Activated T-cell treated with anti-CD3 and anti-CD28 coated beads, Interleukin-2, amount 50 U/mL, for 24 hours (primary cell): ENCODE measurements around the gene ARHGAP24.

Source experiments
- DNase-seq: peaks from one replicate; pipeline ENCODE4 v3.0.0-alpha.2; 2020
- H3K27ac Mint-ChIP-seq: 2 replicates; pipeline ENCODE4 v1.8.0; 2020; ENCODE audit warnings: mild to moderate bottlenecking, mixed read lengths
- H3K27me3 Mint-ChIP-seq: 2 replicates; pipeline ENCODE4 v1.8.0; 2020; ENCODE audit warnings: mixed read lengths
- H3K36me3 Mint-ChIP-seq: 2 replicates; pipeline ENCODE4 v1.8.0; 2020; ENCODE audit warnings: low read depth, mixed read lengths
- H3K4me1 Mint-ChIP-seq: 2 replicates; pipeline ENCODE4 v1.8.0; 2020; ENCODE audit warnings: low read depth, mixed read lengths
- H3K4me3 Mint-ChIP-seq: 2 replicates; pipeline ENCODE4 v1.8.0; 2020; ENCODE audit warnings: mild to moderate bottlenecking, moderate library complexity, mixed read lengths
- H3K9me3 Mint-ChIP-seq: 2 replicates; pipeline ENCODE4 v1.8.0; 2020; ENCODE audit warnings: mixed read lengths

Gene ARHGAP24

GRCh38 chr4:86032476-86033022 is 557.6 kb downstream of the ARHGAP24 start:
- Mint-ChIP-seq H3K27ac (no peak overlapping the region), H3K36me3 (no peaks in the 10 kb centered on the region), H3K9me3 (no peaks in the 10 kb centered on the region), H3K27me3 (peaks cover 4% of the 10 kb centered on the region), H3K4me3 (no peak overlapping the region), H3K4me1 (no peaks in the 10 kb centered on the region)
- DNase-seq: no peak

GRCh38 chr4:86033171-86033570 is 558.2 kb downstream of the ARHGAP24 start:
- Mint-ChIP-seq H3K27me3 (peaks cover 4% of the 10 kb centered on the region), H3K36me3 (no peaks in the 10 kb centered on the region), H3K9me3 (no peaks in the 10 kb centered on the region), H3K4me1 (no peaks in the 10 kb centered on the region), H3K27ac (no peak overlapping the region), H3K4me3 (no peak overlapping the region)
- no peak for DNase-seq

GRCh38 chr4:86034616-86035015 is 559.7 kb downstream of the ARHGAP24 start:
- no peak for DNase-seq
- Mint-ChIP-seq H3K9me3 (no peaks in the 10 kb centered on the region), H3K4me3 (no peak overlapping the region), H3K27me3 (peaks cover 4% of the 10 kb centered on the region), H3K36me3 (no peaks in the 10 kb centered on the region), H3K4me1 (no peaks in the 10 kb centered on the region), H3K27ac (no peak overlapping the region)

- no peak for DNase-seq
- Mint-ChIP-seq H3K4me3 (no peak overlapping the region), H3K4me1 (no peaks in the 10 kb centered on the region), H3K27ac (no peak overlapping the region), H3K9me3 (no peaks in the 10 kb centered on the region), H3K36me3 (no peaks in the 10 kb centered on the region), H3K27me3 (peaks cover 4% of the 10 kb centered on the region)
These were observed 560.7 kb downstream of the ARHGAP24 start for GRCh38 chr4:86035688-86036087.

GRCh38 chr4:86036736-86037135 is 561.8 kb downstream of the ARHGAP24 start:
- H3K36me3 Mint-ChIP-seq: no peaks in the 10 kb centered on the region
- no peak overlapping the region for H3K27ac Mint-ChIP-seq
- no peak for DNase-seq

GRCh38 chr4:86038037-86038436 is 563.1 kb downstream of the ARHGAP24 start:
- Mint-ChIP-seq H3K27ac (no peak overlapping the region), H3K36me3 (no peaks in the 10 kb centered on the region), H3K4me3 (no peak overlapping the region), H3K27me3 (no peaks in the 10 kb centered on the region), H3K9me3 (no peaks in the 10 kb centered on the region), H3K4me1 (no peaks in the 10 kb centered on the region)
- DNase-seq: no peak

More at GRCh38 chr4:86036736-86037135, 561.8 kb downstream of the ARHGAP24 start:
- Mint-ChIP-seq H3K9me3 (no peaks in the 10 kb centered on the region), H3K4me3 (no peak overlapping the region), H3K27me3 (peaks cover 4% of the 10 kb centered on the region), H3K4me1 (no peaks in the 10 kb centered on the region)

- Mint-ChIP-seq H3K36me3 (no peaks in the 10 kb centered on the region), H3K4me3 (no peak overlapping the region), H3K4me1 (no peaks in the 10 kb centered on the region), H3K27ac (no peak overlapping the region), H3K27me3 (no peaks in the 10 kb centered on the region), H3K9me3 (no peaks in the 10 kb centered on the region)
- no peak for DNase-seq
These were observed 569.0 kb downstream of the ARHGAP24 start for GRCh38 chr4:86043755-86044592.

- no peak overlapping the region for H3K27ac Mint-ChIP-seq
- no peaks in the 10 kb centered on the region for H3K36me3 Mint-ChIP-seq
- H3K9me3 Mint-ChIP-seq: no peaks in the 10 kb centered on the region
- no peaks in the 10 kb centered on the region for H3K4me1 Mint-ChIP-seq
- H3K27me3 Mint-ChIP-seq: no peaks in the 10 kb centered on the region
- DNase-seq: no peak
- no peak overlapping the region for H3K4me3 Mint-ChIP-seq
These were observed 569.6 kb downstream of the ARHGAP24 start for GRCh38 chr4:86044593-86044985.

- no peaks in the 10 kb centered on the region for H3K27me3 Mint-ChIP-seq
- no peak overlapping the region for H3K4me3 Mint-ChIP-seq
- H3K9me3 Mint-ChIP-seq: no peaks in the 10 kb centered on the region
- no peak overlapping the region for H3K27ac Mint-ChIP-seq
- no peaks in the 10 kb centered on the region for H3K4me1 Mint-ChIP-seq
- DNase-seq: no peak
- no peaks in the 10 kb centered on the region for H3K36me3 Mint-ChIP-seq
These were observed 573.5 kb downstream of the ARHGAP24 start for GRCh38 chr4:86048426-86048825.

- Mint-ChIP-seq H3K9me3 (no peaks in the 10 kb centered on the region), H3K36me3 (no peaks in the 10 kb centered on the region), H3K27me3 (no peaks in the 10 kb centered on the region), H3K27ac (no peak overlapping the region), H3K4me3 (no peak overlapping the region), H3K4me1 (no peaks in the 10 kb centered on the region)
- no peak for DNase-seq
These were observed 575.5 kb downstream of the ARHGAP24 start for GRCh38 chr4:86050496-86050895.
